Tibial nerve (tissue), 3 donors: Measurements from ENCODE around the gene GPC6.

ENCODE experiments used
- POLR2A ChIP-seq, 2 donors: fragments of 450-650 bp; IDR thresholded peaks; one replicate each; pipeline ENCODE4 v1.6.1; 2017; ENCODE audit warnings: antibody characterized with exemption in 2 of 2, mild to moderate bottlenecking in 2 of 2, moderate library complexity in 2 of 2
- TF ChIP-seq, protein P1 (sequence below), 5 experiments: fragments of 200-600 bp in 3 of 5; fragments of 450-650 bp in 2 of 5; sonication (generic) in 3 of 5; IDR thresholded peaks; one replicate each; pipeline ENCODE4 v1.5.1; 2016 to 2019; ENCODE audit warnings: antibody characterized with exemption in 5 of 5, mild to moderate bottlenecking in 3 of 5, moderate library complexity in 2 of 5

DNA sequence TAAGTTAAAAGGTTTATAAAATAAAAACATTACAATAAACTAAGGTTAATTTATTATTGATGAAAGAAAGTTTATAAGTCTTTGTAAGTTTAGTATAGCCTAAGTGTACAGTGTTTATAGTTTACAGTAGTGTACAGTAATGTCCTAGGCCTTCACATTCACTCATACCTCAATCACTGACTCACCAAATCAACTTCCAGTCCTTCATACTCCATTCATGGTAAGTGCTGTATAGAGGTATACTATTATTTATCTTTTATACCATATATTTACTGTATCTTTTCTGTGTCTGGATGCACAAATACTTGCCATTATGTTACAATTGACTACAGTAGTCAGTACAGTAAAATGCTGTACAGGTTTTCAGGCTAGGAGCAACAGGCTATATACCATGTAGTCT lies 490.0 kb downstream of the GPC6 start:
- TF ChIP-seq, protein P1, sequence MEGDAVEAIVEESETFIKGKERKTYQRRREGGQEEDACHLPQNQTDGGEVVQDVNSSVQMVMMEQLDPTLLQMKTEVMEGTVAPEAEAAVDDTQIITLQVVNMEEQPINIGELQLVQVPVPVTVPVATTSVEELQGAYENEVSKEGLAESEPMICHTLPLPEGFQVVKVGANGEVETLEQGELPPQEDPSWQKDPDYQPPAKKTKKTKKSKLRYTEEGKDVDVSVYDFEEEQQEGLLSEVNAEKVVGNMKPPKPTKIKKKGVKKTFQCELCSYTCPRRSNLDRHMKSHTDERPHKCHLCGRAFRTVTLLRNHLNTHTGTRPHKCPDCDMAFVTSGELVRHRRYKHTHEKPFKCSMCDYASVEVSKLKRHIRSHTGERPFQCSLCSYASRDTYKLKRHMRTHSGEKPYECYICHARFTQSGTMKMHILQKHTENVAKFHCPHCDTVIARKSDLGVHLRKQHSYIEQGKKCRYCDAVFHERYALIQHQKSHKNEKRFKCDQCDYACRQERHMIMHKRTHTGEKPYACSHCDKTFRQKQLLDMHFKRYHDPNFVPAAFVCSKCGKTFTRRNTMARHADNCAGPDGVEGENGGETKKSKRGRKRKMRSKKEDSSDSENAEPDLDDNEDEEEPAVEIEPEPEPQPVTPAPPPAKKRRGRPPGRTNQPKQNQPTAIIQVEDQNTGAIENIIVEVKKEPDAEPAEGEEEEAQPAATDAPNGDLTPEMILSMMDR (IDR thresholded peaks at IDR 0.05), result no peak
- no peak for TF ChIP-seq POLR2A (IDR thresholded peaks at IDR 0.05)
